Occipital lobe (tissue), 2 donors: Measurements from ENCODE around the gene ACSS3. TPM values are rescaled to one million over a fixed set of nuclear protein-coding genes. Genes with fewer than 3 reads are reported as not detected.

Experiments used
- DNase-seq: peaks from one replicate; lab custom pipeline; 2025; lab: John Stamatoyannopoulos, UW
- total RNA-seq: library from RNA; depleted of rRNA; stranded (reverse); fragments of >200 nt; gene quantifications from one replicate; pipeline ENCODE4 v1.2.3, GENCODE V29; 2014

ACSS3 gene
- total RNA-seq, 1 donor from 2014 or later = 8.9 TPM

DNA sequence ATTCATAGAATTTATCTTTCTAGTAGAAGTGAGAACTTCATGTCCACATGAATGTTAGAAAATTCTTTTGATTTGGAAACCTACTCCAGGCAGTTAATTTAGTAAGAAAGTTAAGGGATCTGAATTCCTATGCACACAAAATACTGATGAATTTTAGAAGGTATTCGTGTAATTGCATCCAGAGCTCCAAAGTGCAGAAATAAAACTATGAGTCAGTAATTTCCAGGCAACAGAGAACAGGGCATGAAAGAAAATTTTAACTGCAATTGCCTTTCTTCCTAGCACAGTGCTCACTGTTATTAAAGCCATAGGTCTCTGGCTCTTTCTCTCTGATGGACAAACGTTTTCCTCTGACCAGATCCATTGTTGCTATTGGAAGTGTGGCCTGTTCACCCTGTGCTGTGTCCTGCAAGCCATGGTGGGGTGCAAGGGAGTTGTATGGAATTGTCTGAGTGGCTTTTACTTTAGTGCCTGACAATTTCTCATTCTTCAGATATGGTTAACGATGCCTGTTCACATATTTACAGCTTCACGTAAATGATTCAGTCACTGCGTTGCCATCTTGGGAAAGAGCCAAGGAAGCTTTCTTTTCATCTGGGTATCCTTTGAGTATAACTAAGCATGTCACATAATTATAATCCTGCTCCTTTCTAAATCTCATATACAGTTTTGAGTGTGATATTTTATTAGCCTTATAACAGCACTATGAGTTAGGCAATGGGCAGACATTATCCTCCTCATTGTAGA is 145.1 kb downstream of the ACSS3 start:
- no peak for DNase-seq

DNA sequence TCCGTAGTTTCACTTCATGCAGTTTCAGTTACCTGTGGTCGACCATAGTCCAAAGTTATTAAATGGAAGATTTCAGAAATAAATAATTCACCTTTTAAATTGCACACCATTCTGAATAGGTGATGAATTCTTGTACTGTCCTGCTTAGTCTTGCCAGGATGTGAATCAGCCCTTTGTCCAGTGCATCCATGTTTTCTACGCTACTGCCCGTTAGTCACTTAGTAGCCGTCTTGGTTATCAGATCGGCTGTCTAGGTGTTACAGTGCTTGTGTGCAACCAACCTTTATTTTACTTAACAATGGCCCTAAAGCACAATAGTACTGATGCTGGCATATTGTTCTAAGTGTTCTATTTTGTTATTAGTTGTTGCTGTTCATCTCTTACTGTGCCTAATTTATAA is 146.7 kb downstream of the ACSS3 start:
- no peak for DNase-seq

GRCh38 chr12:81229759-81230158 is 151.9 kb downstream of the ACSS3 start:
- no peak for DNase-seq

DNA sequence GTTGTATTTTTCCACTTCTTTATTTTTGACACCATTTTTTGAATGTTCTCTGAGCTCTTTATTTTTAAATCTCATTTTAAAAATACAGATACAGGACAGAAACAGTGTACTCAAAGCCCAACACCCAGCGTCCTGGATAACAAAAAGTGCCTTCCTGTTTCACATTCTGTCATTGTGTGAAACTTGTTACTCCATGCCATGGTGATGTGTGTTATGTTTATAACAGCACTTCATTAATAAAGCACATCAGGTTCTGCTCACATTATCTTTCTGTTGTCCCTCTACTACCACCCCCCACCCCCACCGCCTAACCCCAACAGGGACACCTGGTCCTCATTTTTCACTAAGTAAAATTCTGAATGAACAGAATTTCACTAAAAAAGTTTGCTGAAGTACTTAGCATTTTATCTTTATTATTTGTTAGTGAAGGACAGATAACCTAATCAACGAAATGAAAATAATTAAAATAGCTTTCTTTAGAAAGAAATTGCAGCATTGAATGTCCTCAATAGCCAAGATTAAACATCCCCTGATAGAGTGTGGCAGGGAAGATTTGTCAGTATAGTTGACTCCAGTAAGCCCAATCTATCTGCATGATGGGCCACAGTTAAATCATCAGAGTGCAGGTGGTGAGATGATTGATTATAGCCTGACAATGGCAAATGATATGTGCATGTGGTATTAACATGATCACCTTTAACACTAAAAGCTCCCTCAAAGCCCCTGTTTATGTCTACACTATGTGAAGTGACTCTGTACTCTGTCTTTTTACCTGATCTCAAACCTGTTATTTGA is 153.9 kb downstream of the ACSS3 start:
- DNase-seq = no peak

- no peak for DNase-seq
These were observed 167.6 kb downstream of the ACSS3 start for GRCh38 chr12:81245458-81245857.

DNA sequence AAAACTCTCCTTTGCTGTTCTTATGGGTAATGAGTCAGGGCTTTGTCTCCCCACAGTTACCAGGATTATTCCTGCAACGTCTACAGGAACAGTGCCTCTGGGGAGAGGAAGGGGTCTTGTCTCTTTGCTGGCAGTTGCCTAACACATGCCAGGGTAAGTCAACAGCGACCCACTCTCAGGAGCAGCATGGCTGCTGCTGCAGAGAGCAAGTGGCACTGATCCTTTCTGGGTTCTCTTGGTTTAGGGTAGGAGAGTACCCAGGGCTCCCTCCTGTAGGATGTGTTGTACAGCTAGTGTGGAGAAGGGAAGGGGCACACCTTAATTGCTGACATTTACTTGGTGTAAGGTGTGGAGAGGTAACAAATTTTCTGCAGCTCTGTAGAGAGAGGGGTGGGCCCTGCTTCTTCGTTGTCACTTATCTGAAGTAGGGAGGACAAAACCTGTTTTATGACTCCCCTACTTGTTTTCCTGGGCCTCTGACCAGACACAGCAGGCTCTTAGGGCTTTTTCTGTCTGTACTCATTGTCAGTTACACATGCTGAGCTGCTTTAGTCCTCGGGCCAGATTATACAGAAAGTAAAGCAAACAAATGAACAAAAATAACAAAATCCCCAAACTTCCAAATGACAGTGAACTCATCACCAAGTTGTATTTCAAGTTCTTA is 168.2 kb downstream of the ACSS3 start:
- DNase-seq = no peak

GRCh38 chr12:81249976-81250375 is 172.1 kb downstream of the ACSS3 start:
- DNase-seq = no peak

DNA sequence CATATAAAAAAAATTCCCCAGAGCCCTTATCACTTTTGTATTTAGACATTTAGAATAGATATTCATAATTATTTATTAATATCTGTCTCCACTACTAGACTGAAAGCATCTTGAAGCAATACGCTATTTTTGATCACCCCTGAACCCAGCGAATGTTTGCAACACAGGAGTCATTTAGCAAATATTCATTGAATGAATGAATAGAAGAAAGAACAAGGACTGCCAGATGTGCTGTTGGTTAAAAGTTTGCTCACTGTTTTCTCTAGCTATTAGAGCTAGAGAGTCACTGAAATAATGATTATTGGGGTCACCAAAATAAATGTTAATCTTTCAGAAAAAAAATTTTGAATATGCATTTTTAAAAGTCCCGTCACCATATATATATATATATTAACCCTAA is 174.3 kb downstream of the ACSS3 start:
- no peak for DNase-seq

DNA sequence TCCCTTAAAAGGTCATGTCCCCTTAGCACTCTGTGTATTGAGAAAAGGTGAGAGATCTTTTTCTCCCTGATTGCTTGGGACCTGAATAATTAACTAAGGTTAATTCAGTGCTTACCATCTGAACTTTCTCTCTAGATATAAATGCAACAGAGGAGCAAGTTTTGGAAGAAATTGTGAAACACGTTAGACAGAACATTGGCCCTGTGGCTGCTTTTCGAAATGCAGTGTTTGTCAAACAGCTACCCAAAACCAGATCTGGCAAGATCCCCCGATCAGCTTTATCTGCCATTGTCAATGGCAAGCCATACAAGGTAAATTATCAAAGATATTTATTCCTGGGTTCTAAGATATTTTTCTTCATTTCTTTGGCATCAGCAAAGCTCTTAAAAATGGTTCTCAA is 175.5 kb downstream of the ACSS3 start:
- DNase-seq = no peak

DNA sequence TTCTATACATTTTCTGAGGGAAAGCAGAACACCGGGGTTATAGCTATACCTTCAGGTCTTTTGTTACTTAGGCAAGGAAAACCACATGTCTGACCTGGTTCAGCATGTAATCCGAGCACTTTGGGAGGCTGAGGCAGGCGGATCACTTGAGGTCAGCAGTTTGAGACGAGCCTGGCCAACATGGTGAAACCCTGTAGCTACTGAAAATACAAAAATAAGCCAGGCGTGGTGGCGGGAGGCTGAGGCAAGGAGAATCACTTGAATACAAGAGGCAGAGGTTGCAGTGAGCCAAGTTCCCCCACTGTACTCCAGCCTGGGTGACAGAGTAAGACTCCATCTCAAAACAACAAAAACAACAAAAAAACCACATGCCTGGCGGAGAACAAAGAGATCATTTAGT is 177.6 kb downstream of the ACSS3 start:
- no peak for DNase-seq

DNA sequence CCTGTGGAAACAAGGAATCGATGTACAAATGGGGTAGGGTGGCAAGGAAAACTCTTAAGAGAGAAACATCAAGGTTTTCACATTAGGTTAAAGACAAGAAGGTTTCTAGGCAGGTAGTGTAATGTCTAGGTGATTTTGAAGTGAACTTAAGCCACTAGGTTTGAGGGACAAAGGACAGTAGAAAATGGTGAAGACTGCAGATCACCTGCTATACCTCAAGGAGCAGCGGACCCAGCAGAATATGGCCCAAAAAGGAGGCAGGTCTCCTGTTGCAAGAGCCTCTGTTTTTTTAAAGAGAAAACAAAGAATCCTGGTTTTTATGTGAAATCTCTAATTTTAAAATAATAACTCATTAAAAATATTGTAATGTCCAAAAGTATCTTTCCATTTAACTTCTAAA is 178.1 kb downstream of the ACSS3 start:
- no peak for DNase-seq

DNA sequence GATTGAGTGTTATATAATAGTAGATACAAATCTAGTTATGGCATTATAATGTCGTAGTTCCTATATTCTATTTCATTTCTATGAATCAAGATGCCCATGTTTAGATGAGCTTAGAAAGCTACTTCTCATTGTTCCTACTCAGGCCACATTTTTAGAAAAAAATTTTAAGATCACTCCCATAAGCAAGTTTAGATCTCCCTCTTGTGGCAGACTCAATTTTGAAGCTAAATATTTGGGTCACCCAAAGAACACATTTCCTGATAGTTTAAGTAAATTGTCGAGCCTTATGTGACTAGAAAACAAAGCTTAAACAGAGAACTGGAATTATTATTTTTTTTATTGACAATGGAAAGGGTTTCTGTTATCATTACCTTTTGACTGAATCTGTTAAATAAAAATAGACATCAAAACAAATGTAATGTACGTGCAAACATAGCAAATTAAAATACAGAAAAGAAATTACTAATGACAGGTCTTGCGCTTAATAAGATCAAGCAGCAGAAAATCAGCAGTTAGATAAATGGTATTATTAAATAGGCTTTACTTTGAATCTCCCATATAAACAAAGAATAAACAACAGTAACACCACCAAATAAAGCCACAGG is 180.2 kb downstream of the ACSS3 start:
- no peak for DNase-seq

- DNase-seq = no peak
These were observed 181.5 kb downstream of the ACSS3 start for GRCh38 chr12:81259360-81259759.

DNA sequence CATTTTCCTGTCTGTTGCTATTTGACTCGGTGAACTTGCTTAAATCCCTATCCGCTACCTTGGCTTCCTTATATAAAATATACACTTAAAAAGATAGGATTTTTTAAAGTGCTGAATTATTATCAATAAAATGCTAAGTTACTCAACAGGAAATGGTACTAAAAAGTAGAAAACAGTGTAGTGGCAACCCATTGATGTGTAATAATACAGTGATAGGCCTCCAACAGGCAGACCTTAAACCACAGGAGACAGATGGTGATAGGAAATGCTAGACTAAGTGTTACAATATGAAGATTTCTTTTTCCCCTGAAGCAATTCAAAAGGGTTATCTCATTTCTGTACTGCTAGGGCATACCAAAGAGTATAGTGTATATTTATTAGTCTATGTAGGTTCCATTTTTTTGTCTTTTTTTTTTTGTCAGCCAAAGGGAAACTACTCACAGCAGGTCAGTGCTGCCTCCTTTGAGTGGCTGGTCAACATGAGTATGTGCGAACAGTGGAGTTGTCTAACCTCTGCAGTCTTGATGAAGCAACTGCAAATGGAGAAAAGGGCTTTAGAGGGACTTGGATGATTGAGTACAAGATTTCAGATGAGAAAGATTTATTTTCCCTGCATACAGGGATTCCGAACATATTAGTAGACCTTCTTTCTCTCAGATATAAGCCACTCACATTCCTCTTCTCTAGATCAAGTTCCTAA is 183.8 kb downstream of the ACSS3 start:
- DNase-seq = no peak

- no peak for DNase-seq
These were observed 185.2 kb downstream of the ACSS3 start for GRCh38 chr12:81263072-81263471.

- no peak for DNase-seq
These were observed 192.5 kb downstream of the ACSS3 start for GRCh38 chr12:81270385-81270784.

DNA sequence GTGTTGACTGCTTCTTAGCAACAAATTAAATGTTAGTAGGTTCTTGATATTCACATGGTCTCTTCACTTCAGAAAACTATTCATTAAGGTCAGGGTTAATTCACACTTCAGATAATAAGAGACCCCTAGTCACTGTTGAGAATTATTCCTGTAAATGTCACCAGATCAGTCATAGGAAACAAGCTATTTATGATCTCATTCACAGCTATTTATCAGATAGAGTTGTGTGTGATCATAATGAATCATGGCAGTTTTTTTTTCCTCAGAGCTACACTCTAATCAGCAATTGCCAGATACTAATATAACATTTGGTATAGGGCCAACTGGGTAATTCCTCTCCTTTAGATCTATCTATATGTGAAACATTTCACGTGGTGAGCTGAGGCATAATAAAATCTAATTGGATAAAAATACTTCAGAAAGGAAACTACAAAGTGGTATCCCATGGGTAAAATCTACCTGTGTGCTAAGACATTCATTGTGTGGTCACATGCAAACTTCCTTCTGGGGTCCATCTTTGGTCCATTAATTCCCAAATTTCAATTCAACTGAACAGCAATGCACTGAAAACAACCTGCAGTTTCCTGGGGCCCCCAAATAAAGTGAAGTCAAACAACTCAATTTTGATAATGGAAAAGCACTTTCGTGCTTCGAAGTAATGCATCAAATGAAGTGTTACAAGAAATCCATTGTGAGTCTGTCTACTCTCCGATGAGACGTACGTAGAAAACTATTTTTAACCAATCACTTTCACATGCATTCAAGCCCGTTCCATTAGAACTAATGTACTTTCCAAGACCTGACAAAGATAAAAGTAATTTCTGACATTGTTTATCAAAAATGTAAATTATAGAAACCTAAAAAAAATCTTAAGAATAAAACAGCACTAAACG is 197.0 kb downstream of the ACSS3 start:
- DNase-seq = no peak

GRCh38 chr12:81284137-81284536 is 206.3 kb downstream of the ACSS3 start:
- no peak for DNase-seq

DNA sequence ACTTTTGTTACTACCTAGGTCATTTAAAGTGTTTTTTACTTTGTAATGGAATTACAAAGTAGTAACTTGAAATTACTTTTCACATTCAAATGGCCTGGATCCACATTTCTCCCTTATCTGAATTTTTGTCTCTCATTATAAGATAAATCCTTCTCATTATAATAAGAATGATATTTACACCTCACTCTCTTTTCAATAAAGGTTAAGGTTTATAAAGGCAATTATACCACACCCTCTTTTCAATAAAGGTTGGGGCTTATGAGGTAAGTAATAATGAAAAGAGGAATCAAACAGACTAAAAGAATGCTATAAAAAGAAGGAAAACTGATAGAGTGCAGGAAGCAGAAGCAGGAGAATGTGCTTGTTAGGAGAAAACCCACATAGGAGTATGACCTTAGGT is 210.8 kb downstream of the ACSS3 start:
- DNase-seq = no peak
